HG03045 (cell line): ENCODE measurements around the gene ZNF107.

Source experiments
- ATAC-seq: cut with Tn5 transposase; IDR thresholded peaks from one replicate; pipeline ENCODE4 v1.9.1; 2021; ENCODE audit warnings: mild to moderate bottlenecking, moderate library complexity; ENCODE audit not compliant: unreplicated experiment

The ZNF107 gene

GRCh38 chr7:64665980-64666662, at the start of gene ZNF107:
Gene ZNF107 (plus strand): TSS chr7:64666133. CDS start chr7:64666283, 150 bp downstream.
- peak; percentile 99 for ATAC-seq

- no peak for ATAC-seq
Measured at GRCh38 chr7:64618785-64619456, 47.0 kb upstream of the ZNF107 start.

- no peak for ATAC-seq
Measured at GRCh38 chr7:64619705-64620104, 46.2 kb upstream of the ZNF107 start.

- no peak for ATAC-seq
Measured at GRCh38 chr7:64621656-64622055, 44.3 kb upstream of the ZNF107 start.

- no peak for ATAC-seq
Measured at GRCh38 chr7:64625114-64626082, 40.5 kb upstream of the ZNF107 start.

- ATAC-seq = no peak
Measured at GRCh38 chr7:64626083-64626469, 39.9 kb upstream of the ZNF107 start.

- no peak for ATAC-seq
Measured at GRCh38 chr7:64626557-64626956, 39.4 kb upstream of the ZNF107 start.

- ATAC-seq = no peak
Measured at GRCh38 chr7:64628192-64628591, 37.7 kb upstream of the ZNF107 start.

GRCh38 chr7:64628721-64629120, 37.2 kb upstream of the ZNF107 start:
- ATAC-seq = no peak

- no peak for ATAC-seq
Measured at GRCh38 chr7:64630496-64630895, 35.4 kb upstream of the ZNF107 start.

GRCh38 chr7:64632029-64632428, 33.9 kb upstream of the ZNF107 start:
- ATAC-seq = no peak

GRCh38 chr7:64633401-64633800, 32.5 kb upstream of the ZNF107 start:
- ATAC-seq = no peak

- ATAC-seq = no peak
Measured at GRCh38 chr7:64634406-64635062, 31.4 kb upstream of the ZNF107 start.

- ATAC-seq = no peak
Measured at GRCh38 chr7:64636386-64636785, 29.5 kb upstream of the ZNF107 start.

GRCh38 chr7:64637521-64638445, 28.1 kb upstream of the ZNF107 start:
- ATAC-seq = no peak

- ATAC-seq = no peak
Measured at GRCh38 chr7:64638822-64639221, 27.1 kb upstream of the ZNF107 start.

GRCh38 chr7:64639267-64640001, 26.5 kb upstream of the ZNF107 start:
- ATAC-seq = no peak

- ATAC-seq = no peak
Measured at GRCh38 chr7:64640504-64640903, 25.4 kb upstream of the ZNF107 start.

- ATAC-seq = no peak
Measured at GRCh38 chr7:64642046-64642445, 23.9 kb upstream of the ZNF107 start.
